Measurements from ENCODE around the gene GALNT4. TPM values are rescaled to one million over a fixed set of nuclear protein-coding genes. Genes with fewer than 3 reads are reported as not detected.
A peak's percentile ranks its signal among the peaks of the same experiment; 100 is the strongest.

Gene GALNT4
- total and polyA plus RNA-seq, 8 donors: 2.6 to 15.8 (median 5.2) TPM

- H3K36me3 ChIP-seq: no peaks in the 10 kb centered on the region
- no peak overlapping the region for H3K4me3 ChIP-seq
- no peaks in the 10 kb centered on the region for H3K4me1 ChIP-seq
- no peak for DNase-seq
- H3K27me3 ChIP-seq: no peaks in the 10 kb centered on the region
- no peak for TF ChIP-seq CTCF (IDR thresholded peaks at IDR 0.05)
- FAIRE-seq: no peak
- no peaks in the 10 kb centered on the region for H3K9me3 ChIP-seq
- WGBS, 2 donors: 17 to 22% methylated on average over 1 of the region's 1 CpG
- no peak overlapping the region for H3K27ac ChIP-seq
- intact Hi-C loops (cut with DNase I): no loop called here
- no peak for ATAC-seq
These were observed 27.8 kb upstream of the GALNT4 start for GRCh38 chr12:89552376-89552775.

GRCh38 chr12:89551747-89552146 is 27.2 kb upstream of the GALNT4 start:
- no peaks in the 10 kb centered on the region for H3K4me1 ChIP-seq
- ATAC-seq (no peak), FAIRE-seq (no peak), DNase-seq (no peak)
- H3K9me3 ChIP-seq: no peaks in the 10 kb centered on the region
- no peak overlapping the region for H3K27ac ChIP-seq
- intact Hi-C loops (cut with DNase I): no loop called here
- no peak for TF ChIP-seq CTCF (IDR thresholded peaks at IDR 0.05)
- H3K4me3 ChIP-seq: no peak overlapping the region
- WGBS, 2 donors: 91 to 94% methylated on average over 2 of the region's 2 CpGs
- no peaks in the 10 kb centered on the region for H3K36me3 ChIP-seq
- H3K27me3 ChIP-seq: no peaks in the 10 kb centered on the region

GRCh38 chr12:89547101-89547500 is 22.5 kb upstream of the GALNT4 start:
- intact Hi-C loops (cut with DNase I): no loop called here
- FAIRE-seq: no peak
- WGBS, 2 donors: 72 to 84% methylated on average over 4 of the region's 4 CpGs

GRCh38 chr12:89546151-89546550 is 21.6 kb upstream of the GALNT4 start:
- H3K4me1 ChIP-seq: no peaks in the 10 kb centered on the region
- no peak overlapping the region for H3K27ac ChIP-seq
- no peaks in the 10 kb centered on the region for H3K36me3 ChIP-seq
- FAIRE-seq (no peak), DNase-seq (no peak), ATAC-seq (no peak)
- no peaks in the 10 kb centered on the region for H3K27me3 ChIP-seq
- 73 to 81% methylated on average over 4 of the region's 4 CpGs for WGBS, 2 donors
- no peak for TF ChIP-seq CTCF (IDR thresholded peaks at IDR 0.05)
- no peak overlapping the region for H3K4me3 ChIP-seq
- intact Hi-C loops (cut with DNase I): no loop called here
- H3K9me3 ChIP-seq: no peaks in the 10 kb centered on the region

More at GRCh38 chr12:89547101-89547500, 22.5 kb upstream of the GALNT4 start:
- DNase-seq (no peak), ATAC-seq (no peak)
- H3K4me3 ChIP-seq: no peak overlapping the region
- no peaks in the 10 kb centered on the region for H3K9me3 ChIP-seq
- no peak overlapping the region for H3K27ac ChIP-seq
- no peaks in the 10 kb centered on the region for H3K36me3 ChIP-seq
- no peaks in the 10 kb centered on the region for H3K4me1 ChIP-seq
- H3K27me3 ChIP-seq: no peaks in the 10 kb centered on the region
- TF ChIP-seq CTCF (IDR thresholded peaks at IDR 0.05): no peak

GRCh38 chr12:89544681-89545184 is 20.1 kb upstream of the GALNT4 start:
- no peaks in the 10 kb centered on the region for H3K27me3 ChIP-seq
- H3K9me3 ChIP-seq: no peaks in the 10 kb centered on the region
- no peak overlapping the region for H3K4me3 ChIP-seq
- no peak overlapping the region for H3K27ac ChIP-seq
- FAIRE-seq (no peak), DNase-seq (peak in 5 of 6 donors; percentile 35 to 55 (median 44)), ATAC-seq (peak; percentile 51 to 65 (median 60))
- no peaks in the 10 kb centered on the region for H3K4me1 ChIP-seq
- 25 to 27% methylated on average over 6 of the region's 6 CpGs for WGBS, 2 donors
- intact Hi-C loops (cut with DNase I): no loop called here
- no peak for TF ChIP-seq CTCF (IDR thresholded peaks at IDR 0.05)
- no peaks in the 10 kb centered on the region for H3K36me3 ChIP-seq

All from pancreas (tissue), 10 donors.